Measurements from ENCODE around the gene SLC40A1. TPM values are rescaled to one million over a fixed set of nuclear protein-coding genes. Genes with fewer than 3 reads are reported as not detected.

SLC40A1 gene
- total and polyA plus RNA-seq, 2 of the 13 experiments (the other 11 are each of a cell fraction or from before 2014, with no cell fraction given): 10.6 to 24.9 TPM

DNA sequence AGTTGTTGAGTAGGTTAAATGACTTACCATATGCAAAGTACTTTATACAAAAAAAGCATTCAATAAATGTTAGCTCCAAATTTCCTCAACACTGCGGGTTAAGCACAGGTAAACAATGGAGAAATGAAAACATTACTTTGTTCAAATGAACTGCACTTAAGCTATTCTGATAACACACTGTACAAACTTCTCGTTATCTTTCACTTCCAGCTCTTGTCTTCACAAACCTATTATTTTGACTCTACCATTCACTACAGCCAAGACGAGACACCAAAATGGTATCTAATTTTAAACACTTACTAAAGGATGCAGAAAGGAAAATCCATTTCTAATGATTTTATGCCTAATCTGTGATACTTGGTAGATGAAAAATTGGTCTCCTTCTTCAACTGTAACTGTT, 43.8 kb downstream of the SLC40A1 start (continued):
- no peak for TF ChIP-seq RNF219 (CRISPR knock-in tag; IDR thresholded peaks at IDR 0.05)
- no peak for TF ChIP-seq ZNF562 (CRISPR knock-in tag; IDR thresholded peaks at IDR 0.05; ENCODE audit: borderline replicate concordance)
- TF ChIP-seq ZNF30 (CRISPR knock-in tag; IDR thresholded peaks at IDR 0.05): no peak
- TF ChIP-seq FLYWCH1 (CRISPR knock-in tag; IDR thresholded peaks at IDR 0.05): no peak
- TF ChIP-seq HOXA5 (CRISPR knock-in tag; IDR thresholded peaks at IDR 0.05): no peak
- TF ChIP-seq, protein P1, sequence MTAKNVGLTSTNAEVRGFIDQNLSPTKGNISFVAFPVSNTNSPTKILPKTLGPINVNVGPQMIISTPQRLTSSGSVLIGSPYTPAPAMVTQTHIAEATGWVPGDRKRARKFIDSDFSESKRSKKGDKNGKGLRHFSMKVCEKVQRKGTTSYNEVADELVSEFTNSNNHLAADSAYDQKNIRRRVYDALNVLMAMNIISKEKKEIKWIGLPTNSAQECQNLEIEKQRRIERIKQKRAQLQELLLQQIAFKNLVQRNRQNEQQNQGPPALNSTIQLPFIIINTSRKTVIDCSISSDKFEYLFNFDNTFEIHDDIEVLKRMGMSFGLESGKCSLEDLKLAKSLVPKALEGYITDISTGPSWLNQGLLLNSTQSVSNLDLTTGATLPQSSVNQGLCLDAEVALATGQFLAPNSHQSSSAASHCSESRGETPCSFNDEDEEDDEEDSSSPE (CRISPR knock-in tag; IDR thresholded peaks at IDR 0.05): no peak
- TF ChIP-seq ZKSCAN5 (CRISPR knock-in tag; IDR thresholded peaks at IDR 0.05): no peak
- TF ChIP-seq, protein P2, sequence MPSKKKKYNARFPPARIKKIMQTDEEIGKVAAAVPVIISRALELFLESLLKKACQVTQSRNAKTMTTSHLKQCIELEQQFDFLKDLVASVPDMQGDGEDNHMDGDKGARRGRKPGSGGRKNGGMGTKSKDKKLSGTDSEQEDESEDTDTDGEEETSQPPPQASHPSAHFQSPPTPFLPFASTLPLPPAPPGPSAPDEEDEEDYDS (CRISPR knock-in tag; IDR thresholded peaks at IDR 0.05): no peak
- no peak for TF ChIP-seq HHEX (CRISPR knock-in tag; IDR thresholded peaks at IDR 0.05)
- no peak for TF ChIP-seq ZNF670 (CRISPR knock-in tag; IDR thresholded peaks at IDR 0.05; ENCODE audit: borderline replicate concordance)
- TF ChIP-seq ZNF737 (CRISPR knock-in tag; IDR thresholded peaks at IDR 0.05; ENCODE audit: borderline replicate concordance): no peak
- TF ChIP-seq, protein P3, sequence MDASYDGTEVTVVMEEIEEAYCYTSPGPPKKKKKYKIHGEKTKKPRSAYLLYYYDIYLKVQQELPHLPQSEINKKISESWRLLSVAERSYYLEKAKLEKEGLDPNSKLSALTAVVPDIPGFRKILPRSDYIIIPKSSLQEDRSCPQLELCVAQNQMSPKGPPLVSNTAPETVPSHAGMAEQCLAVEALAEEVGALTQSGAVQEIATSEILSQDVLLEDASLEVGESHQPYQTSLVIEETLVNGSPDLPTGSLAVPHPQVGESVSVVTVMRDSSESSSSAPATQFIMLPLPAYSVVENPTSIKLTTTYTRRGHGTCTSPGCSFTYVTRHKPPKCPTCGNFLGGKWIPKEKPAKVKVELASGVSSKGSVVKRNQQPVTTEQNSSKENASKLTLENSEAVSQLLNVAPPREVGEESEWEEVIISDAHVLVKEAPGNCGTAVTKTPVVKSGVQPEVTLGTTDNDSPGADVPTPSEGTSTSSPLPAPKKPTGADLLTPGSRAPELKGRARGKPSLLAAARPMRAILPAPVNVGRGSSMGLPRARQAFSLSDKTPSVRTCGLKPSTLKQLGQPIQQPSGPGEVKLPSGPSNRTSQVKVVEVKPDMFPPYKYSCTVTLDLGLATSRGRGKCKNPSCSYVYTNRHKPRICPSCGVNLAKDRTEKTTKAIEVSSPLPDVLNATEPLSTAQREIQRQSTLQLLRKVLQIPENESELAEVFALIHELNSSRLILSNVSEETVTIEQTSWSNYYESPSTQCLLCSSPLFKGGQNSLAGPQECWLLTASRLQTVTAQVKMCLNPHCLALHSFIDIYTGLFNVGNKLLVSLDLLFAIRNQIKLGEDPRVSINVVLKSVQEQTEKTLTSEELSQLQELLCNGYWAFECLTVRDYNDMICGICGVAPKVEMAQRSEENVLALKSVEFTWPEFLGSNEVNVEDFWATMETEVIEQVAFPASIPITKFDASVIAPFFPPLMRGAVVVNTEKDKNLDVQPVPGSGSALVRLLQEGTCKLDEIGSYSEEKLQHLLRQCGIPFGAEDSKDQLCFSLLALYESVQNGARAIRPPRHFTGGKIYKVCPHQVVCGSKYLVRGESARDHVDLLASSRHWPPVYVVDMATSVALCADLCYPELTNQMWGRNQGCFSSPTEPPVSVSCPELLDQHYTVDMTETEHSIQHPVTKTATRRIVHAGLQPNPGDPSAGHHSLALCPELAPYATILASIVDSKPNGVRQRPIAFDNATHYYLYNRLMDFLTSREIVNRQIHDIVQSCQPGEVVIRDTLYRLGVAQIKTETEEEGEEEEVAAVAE (CRISPR knock-in tag; IDR thresholded peaks at IDR 0.05; ENCODE audit: borderline replicate concordance): no peak
